Fibroblast of pulmonary artery (primary cell): ENCODE measurements around the gene SIPA1.

Source experiments
- DNase-seq: peaks from one replicate; pipeline ENCODE4 v3.0.0-alpha.2; 2010; ENCODE audit warnings: low read depth
- H3K4me3 ChIP-seq: replicated peaks from 2 replicates; pipeline ENCODE4 v1.5.1; 2011; ENCODE audit warnings: low read depth, mild to moderate bottlenecking, control low read depth, low read length, moderate library complexity
- TF ChIP-seq, protein P1 (sequence below): IDR thresholded peaks from 2 replicates; pipeline ENCODE4 v1.5.1; 2011; ENCODE audit warnings: mild to moderate bottlenecking, control low read depth, low read length, inconsistent platforms; ENCODE audit errors: missing control alignments

The SIPA1 gene

DNA sequence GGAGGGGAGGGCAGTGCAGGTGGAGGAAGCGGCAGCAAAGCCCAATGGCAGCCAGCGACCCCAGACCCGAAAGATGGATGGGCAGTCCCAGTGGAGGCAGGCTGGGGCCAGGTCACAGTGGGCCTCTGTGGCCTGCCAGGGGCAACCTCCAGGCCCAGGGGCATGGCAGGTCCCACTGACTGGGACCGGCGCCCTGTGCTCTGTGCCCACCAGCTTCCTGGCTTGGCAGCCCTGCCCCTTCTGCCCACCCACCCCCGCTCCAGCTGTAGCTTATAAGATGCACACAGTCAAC, 38.0 kb upstream of the SIPA1 start:
- H3K4me3 ChIP-seq: no peak overlapping the region
- no peak for DNase-seq
- TF ChIP-seq, protein P1, sequence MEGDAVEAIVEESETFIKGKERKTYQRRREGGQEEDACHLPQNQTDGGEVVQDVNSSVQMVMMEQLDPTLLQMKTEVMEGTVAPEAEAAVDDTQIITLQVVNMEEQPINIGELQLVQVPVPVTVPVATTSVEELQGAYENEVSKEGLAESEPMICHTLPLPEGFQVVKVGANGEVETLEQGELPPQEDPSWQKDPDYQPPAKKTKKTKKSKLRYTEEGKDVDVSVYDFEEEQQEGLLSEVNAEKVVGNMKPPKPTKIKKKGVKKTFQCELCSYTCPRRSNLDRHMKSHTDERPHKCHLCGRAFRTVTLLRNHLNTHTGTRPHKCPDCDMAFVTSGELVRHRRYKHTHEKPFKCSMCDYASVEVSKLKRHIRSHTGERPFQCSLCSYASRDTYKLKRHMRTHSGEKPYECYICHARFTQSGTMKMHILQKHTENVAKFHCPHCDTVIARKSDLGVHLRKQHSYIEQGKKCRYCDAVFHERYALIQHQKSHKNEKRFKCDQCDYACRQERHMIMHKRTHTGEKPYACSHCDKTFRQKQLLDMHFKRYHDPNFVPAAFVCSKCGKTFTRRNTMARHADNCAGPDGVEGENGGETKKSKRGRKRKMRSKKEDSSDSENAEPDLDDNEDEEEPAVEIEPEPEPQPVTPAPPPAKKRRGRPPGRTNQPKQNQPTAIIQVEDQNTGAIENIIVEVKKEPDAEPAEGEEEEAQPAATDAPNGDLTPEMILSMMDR: no peak

DNA sequence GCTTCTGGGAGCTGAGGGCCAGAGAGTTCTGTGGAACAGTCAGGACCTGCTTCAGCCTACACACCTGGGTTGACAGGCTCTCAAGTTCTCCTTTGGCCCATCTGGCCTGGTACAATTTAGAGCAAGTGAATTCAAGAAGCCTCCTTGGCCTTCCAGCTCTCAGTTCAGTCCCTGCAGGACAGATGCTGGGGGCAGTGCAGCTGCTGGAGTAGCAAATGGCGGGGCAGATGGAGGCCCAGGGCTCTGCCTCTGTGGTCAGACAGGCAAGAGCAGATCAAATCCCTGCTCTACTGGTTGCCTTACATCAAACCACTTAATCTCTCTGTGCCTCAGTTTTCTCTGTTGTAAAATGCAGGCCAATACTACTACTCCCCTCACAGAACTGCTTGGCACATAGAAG, 33.6 kb upstream of the SIPA1 start:
- H3K4me3 ChIP-seq: no peak overlapping the region
- TF ChIP-seq, protein P1: no peak
- no peak for DNase-seq

DNA sequence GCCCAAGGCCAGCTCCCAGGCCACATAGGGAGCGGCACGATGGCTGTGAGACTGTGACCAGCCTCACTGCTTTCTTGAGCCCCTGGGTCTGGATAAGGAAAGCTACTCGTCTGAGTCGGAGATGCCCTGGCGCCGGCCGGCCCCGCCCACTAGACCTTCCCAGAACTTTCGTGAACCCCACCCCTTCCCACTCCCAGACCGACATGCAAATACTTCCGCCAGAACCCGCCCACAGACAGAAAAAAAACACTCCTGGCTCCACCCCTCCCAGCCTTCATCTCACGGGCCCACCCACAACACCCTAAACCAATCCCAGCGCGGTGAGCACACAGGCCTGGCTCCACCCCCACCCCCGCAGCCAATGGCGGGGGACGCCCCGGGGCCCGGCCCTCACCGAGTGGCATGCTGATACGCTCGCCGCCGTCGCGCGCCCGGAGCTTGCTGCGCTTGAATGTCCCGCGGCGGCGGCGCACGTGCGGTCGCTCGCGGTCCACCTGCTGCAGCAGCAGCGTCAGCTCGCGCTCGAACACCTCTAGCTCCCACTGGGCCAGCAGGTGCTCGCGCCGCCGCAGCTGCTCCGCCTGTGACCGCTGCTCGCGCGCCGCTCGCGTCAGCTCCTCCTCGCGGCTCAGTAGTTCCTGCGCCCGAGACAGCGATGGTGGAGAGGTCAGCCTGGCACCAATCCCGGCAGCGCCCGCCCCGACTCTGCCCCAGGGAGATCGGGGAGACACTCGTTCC, 30.9 kb upstream of the SIPA1 start:
- H3K4me3 ChIP-seq: no peak overlapping the region
- TF ChIP-seq, protein P1: no peak
- DNase-seq: peak; percentile 96

DNA sequence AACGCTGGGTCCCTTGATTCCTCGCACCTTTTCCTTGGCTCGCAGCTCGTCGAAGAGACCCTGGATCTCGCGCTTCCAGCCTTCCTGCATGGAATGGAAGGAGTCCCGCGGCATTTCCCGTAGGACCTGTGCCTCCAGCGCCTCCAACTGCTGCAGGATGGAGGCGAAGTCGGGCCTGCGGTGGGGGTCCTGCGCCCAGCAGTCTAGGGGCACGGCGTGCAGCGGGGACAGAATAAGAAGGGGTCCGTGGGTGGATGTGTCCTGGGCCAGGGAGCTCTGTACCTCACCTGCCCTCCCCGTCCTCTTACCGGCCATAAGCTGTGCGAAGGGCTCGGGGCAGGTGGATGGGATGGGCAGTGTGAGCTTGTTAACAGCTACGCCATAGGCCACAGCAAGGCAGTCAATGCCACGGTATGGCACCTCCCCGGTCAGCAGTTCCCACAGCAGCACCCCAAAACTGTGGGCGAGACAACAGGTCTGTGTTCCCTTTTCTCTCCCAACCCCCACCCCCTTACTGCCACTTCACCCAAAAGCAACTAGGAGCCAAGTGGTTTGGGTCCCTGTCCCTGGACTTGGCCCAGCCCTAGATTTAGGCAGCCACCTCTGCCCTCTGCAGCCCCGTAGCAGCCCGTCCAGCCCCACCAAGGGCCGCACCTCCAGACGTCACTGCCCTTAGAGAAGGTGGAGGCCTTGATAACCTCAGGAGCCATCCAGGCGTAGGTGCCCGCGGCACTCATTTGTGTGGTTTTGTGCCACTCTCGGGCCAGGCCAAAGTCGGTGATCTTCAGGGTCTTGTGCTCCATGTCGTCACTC, 30.1 kb upstream of the SIPA1 start:
- no peak for DNase-seq
- TF ChIP-seq, protein P1: no peak
- H3K4me3 ChIP-seq: no peak overlapping the region

DNA sequence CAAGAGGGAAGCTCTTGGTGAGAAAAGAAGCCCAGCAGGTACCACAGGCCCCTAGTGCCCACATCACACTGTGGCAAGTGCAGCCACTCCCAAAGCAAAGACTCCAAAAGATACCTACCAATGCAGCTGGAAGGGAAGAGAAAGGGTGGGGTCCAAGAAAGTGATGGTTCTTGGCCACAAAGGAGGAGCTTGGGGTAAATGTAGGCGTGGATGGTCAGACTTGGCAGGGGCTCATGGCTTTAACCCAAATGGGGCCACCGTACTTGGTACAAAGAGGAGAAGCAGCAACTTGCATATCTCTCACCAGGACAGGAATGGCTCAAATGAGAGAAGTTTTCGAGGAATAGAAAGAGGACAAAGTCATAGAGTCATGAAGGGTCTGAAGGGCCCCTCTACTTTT, 28.7 kb upstream of the SIPA1 start:
- no peak overlapping the region for H3K4me3 ChIP-seq
- DNase-seq: peak; percentile 37
- TF ChIP-seq, protein P1: no peak

DNA sequence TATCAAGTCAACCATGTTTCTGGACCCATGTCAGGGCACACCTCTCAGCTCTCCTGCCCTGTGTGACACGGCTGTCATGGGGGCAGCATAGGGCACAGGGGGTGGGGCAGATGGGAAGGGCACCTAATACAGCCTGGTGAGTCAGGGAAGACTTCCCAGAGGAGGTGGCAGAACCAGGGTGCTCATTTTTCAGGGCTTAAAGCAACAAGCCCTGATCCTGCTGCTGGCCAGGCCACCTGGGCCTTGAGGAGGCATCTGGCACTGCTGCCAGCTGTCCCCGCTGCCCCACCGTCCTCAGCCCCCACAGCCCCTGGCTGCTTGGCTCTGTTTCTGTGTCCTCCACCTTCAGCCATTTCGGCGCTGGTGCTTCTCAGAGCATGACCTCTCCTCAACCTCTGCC, 28.2 kb upstream of the SIPA1 start:
- TF ChIP-seq, protein P1: no peak
- no peak overlapping the region for H3K4me3 ChIP-seq
- DNase-seq: no peak
